GM19238 (cell line): ENCODE data around the gene SLF2.
A peak's percentile ranks its signal among the peaks of the same experiment; 100 is the strongest.
"Not testable (repeated sequence)": the region's sequence is repeated elsewhere in the genome, so short reads cannot be mapped to it uniquely, and the experiment has no call there.

Source experiments
- DNase-seq: peaks from one replicate; pipeline ENCODE4 v3.0.0; 2011; ENCODE audit warnings: low spot score; ENCODE audit not compliant: insufficient read length

SLF2 gene

GRCh38 chr10:100962351-100963080 lies 49.8 kb downstream of the SLF2 start:
- no peak for DNase-seq

- no peak for DNase-seq
Observed at GRCh38 chr10:100963826-100964225, 51.1 kb downstream of the SLF2 start.

DNA sequence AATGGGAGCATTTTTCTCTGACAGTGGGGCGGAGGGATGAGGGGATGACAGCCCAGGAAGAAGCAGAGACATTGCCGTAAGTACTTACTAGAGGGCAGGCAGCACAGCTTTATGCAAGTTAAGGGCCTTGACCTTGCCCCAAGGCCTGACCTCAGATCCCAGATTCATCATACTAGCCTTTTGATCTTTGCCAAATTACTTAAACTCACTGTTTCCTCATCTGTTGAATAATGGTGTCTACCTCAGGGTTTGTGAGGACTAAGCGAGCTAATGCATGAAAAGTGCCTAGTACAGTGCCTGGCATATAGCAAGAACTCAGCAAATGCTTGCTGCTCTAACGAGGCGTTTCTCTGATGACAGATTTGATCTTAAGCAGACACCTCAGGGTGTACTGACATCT lies 53.1 kb downstream of the SLF2 start:
- no peak for DNase-seq

DNA sequence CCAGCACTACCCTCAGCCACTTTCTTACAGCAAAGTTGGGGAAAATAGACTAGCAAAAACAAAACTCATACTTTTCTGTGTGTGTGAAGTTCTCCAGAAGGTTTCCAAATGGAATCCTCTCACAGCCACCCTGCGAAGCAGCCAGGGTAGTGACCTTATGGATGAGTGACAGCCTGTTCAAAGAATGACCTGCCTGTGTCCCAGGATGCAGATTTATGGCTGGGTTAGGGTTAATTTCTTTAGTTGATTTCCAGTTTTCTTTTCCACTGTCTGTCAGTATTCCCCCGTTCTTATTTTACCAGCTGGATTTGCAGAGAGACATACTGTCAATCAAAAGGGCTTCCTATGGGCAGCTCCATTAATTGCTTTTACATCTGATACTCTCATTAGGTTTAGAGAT lies 54.1 kb downstream of the SLF2 start:
- no peak for DNase-seq

GRCh38 chr10:100967332-100967731 lies 54.6 kb downstream of the SLF2 start:
- no peak for DNase-seq

DNA sequence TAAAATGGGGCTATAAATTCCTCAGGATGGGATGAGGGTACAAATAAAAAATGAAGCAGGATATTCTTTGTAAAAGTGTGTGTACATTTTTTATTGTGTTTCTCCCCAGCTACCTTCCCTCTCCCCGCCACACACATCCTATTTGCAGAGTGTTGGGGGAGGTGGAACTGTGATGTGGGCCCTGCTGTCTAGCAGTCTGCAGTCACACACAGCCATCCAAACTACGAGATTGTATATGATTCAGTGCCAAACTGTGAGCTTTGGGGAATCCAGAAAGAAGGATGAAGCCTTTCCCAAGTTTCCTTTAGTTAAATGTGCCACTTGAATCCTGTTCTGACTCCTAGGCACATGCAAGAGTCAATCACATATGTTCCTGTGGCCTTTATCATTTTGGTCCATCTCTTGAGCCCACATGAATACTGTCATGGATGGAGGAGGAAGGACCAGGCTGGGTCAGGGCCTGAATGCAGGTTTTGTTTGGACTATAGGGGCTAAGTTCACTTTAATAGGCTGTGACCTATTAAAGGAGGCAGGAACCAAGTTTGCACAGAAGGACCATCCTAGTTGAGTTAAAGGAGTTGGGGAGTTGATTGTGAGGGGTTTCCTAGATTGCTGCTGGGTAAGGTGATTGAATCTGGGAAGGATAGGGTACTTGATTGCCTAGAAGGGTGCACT lies 55.4 kb downstream of the SLF2 start:
- DNase-seq, result no peak

DNA sequence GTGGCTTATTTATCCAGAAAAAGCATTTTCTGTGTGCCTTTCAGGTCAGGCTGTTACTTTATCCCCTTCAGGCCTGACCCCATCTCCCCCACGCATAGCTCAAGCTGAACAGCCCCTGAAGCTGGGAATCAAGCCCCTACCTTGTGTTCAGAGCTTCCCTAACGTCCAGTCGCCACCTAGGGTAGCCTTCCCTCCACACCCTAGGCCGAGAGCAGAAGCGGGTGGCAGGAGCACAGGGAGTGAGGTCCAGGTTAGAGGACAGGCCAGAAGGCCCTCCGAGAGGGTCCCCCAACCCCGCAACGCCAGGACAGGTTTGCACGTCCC lies 56.1 kb downstream of the SLF2 start:
- no peak for DNase-seq

DNA sequence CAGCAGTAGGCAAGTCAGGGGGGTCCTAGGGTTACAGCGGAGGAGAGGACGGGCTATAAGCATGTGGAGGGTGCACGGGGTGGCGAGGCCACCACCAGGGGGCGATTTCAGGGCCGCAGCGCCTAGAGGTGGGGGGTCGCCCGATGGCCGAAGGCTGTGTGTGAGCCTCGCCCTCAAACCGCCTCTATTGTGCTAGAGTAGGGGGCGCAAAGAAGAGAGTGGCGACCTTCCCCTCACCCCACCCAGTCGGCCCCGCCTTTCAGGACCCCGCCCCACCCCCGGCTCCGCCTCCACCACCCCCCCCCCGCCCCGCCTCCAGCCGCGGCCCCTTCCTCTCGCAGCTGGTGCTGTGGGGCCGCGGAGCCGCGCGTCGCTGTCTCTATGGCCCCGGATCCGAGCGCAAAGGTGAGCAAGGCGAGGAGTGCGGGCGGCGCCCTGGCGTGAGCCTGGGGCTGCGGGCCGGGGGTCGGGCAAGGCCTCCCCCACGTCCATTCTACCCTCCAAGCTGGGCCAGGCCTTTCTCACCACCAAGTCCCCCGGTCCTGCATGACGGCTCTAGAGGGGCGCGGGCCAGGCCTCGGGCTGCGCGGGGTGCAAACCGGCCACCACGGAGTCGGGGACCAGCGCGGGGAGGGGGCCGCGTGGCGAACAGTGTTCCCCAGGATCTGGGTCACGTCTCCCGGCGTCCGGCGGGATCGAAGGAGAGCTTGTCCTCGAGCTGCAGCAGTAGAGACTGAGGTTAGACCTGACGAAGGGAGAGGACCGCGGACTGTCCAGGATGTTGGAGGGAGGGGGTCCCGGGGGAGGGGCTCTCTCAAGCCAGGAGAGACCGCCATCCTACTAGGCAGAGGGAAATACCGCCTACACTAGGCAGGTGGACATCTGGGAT lies 56.7 kb downstream of the SLF2 start, which contains the start of gene SEMA4G:
TSS of gene SEMA4G (plus strand) at position 318 of the 889 bp plus-strand sequence. CDS start 3,409 bp downstream, outside the sequence.
- DNase-seq, result peak; percentile 57

- DNase-seq, result no peak
Observed at GRCh38 chr10:100970076-100970913, 57.5 kb downstream of the SLF2 start.

DNA sequence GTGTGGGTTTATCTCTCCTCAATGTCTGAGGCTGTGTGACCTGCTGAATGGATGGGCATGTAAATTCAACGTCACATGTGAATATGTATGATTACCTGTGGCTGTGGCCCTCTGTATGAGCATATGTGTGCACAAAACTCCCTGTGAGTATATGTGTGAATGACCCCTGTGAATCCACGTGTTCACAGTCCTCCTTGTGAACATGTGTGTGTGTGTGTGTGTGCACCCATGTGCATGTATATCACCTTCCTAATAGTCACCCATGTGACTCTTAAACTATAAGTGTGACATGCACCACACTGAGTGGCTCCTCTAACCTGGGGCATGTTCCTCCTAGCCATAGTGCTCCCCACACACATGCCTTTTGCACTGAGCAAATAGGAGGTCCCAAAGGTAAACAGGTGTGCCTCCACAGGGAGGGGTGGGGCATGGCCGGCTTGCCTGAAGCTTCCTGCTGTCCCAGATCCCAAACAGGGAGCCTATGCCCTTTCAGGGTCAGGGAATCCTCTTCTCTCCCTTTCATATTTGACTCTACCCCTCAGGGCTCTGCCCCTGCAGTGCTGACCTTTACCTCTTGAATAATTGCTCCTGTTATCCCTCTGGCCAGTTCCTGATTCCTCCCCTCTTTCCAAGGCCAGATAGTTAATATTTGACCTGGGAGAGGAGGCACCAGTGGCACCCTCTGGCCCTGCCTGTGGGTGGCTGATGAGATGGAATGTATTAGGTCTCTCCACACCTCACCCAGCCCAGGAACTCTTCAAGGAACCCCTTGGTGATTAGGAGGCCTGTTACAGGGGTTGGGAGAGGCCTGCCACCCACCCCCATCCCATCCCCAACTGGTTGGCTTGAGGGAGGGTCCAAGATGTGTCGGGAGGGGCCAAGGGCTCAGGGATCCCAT lies 58.4 kb downstream of the SLF2 start:
- DNase-seq, result no peak

GRCh38 chr10:100972115-100972903 lies 59.5 kb downstream of the SLF2 start:
- no peak for DNase-seq

DNA sequence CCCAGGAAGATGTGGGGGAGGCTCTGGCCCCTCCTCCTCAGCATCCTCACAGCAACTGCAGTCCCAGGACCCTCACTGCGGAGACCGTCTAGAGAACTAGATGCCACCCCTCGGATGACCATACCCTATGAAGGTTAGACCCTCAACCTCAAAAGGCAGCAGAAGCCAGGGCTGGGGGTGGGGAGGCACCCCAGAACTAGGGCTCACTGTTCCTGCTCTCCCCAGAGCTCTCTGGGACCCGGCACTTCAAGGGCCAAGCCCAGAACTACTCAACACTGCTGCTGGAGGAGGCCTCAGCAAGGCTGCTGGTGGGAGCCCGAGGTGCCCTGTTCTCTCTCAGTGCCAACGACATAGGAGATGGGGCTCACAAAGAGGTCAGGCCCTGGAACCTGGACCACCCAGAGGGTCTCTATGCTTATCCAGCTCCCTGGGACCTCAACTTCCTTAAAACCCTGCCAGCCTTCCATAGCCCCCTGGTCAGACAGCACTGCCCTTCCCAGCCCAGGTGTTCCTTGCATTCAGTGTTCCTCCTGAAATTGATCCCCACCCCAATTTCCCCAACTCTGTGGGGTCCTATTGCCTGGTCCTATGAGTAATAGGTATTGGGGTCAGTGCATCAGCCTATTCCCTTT lies 60.3 kb downstream of the SLF2 start:
- no peak for DNase-seq

GRCh38 chr10:100975397-100975796 lies 62.6 kb downstream of the SLF2 start:
- not testable (repeated sequence) for DNase-seq

GRCh38 chr10:100976906-100977305 lies 64.1 kb downstream of the SLF2 start:
- DNase-seq, result no peak

DNA sequence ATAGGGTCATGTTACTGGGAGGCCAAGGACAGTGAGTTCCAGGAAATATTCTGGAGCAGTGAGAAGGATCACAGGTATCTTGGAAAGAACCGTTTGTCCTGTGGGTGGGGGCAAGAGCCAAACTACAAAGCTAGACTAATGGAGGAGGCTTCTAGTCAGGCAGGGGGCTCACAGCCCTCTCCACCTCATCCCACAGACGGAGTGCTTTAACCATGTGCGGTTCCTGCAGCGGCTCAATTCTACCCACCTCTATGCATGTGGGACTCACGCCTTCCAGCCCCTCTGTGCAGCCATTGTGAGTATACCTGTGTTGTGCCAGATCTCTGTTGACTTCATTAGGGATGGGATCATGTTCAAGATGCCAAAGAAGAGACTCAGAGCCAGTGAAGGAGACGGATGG lies 64.7 kb downstream of the SLF2 start:
- no peak for DNase-seq

DNA sequence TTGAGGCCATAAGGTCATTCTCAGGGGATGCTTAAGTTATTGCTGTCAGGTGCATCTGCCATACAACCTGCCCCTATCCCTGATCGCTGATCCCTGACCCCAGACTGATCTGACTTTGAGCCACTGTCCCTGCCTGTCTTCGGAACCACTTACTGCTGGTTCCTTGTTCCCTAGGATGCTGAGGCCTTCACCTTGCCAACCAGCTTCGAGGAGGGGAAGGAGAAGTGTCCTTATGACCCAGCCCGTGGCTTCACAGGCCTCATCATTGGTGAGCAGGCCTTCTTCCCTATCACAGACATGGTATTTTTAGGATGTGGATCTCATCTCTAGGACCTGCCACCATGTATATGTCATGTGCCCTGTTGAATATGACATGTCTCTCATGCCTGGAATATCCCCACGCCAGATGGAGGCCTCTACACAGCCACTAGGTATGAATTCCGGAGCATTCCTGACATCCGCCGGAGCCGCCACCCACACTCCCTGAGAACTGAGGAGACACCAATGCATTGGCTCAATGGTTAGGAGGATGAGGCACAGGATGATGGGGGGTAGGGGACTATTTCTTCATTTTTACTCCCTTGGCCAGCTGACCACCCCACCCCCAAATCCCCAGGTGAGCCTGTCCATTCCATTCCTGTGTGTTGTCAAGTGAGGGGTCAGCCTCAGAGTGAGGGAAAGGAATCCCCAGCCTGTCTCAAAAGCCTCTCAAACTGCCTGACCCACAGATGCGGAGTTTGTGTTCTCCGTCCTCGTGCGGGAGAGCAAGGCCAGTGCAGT lies 65.5 kb downstream of the SLF2 start:
- DNase-seq, result no peak

GRCh38 chr10:100978901-100979195 lies 66.1 kb downstream of the SLF2 start:
- DNase-seq, result no peak

DNA sequence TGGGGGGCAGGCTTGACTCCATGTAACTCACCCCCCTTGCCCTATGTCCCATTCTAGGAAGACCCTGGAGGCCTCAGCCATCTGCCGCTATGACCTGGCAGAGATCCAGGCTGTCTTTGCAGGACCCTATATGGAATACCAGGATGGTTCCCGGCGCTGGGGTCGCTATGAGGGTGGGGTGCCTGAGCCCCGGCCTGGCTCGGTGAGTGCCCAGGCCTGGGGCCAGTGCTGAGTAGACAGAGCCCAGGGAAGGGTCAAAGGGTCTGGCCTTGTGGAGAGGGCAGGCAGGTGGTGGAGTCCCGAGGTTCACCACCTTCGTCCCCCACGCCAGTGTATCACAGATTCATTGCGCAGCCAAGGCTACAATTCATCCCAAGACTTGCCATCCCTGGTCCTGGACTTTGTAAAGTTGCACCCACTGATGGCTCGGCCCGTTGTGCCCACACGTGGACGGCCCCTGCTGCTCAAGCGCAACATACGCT lies 67.1 kb downstream of the SLF2 start:
- DNase-seq, result no peak
